CD4-positive, CD25-positive, alpha-beta regulatory T cell (primary cell): ENCODE results near the gene OR51E1. TPM values are rescaled to one million over a fixed set of nuclear protein-coding genes. Genes with fewer than 3 reads are reported as not detected.

Experiments used
- ATAC-seq, 2 donors: fragments of 150-1000 bp; cut with Tn5 transposase; one replicate each; pipeline ENCODE4 v1.10.0; 2021; ENCODE audit warnings: low read depth in 2 of 2, moderate number of reproducible peaks in 2 of 2, moderate library complexity in 1 of 2
- DNase-seq, 3 donors: peaks; one replicate each; pipeline versions ENCODE4 v3.0.0 to v3.0.0-alpha.2; 2012 to 2022; ENCODE audit warnings: mixed read lengths in 1 of 3
- H3K27ac ChIP-seq: one replicate; pipeline ENCODE4 v1.7.0; 2013; ENCODE audit warnings: mild to moderate bottlenecking, low read length; ENCODE audit not compliant: insufficient read depth, poor library complexity, severe bottlenecking
- H3K27me3 ChIP-seq: one replicate; pipeline ENCODE4 v1.7.0; 2013; ENCODE audit warnings: low read length; ENCODE audit not compliant: control insufficient read depth, insufficient read depth
- H3K36me3 ChIP-seq: one replicate; pipeline ENCODE4 v1.7.0; 2013; ENCODE audit warnings: mild to moderate bottlenecking, low read length, moderate library complexity; ENCODE audit not compliant: control insufficient read depth, insufficient read depth
- H3K4me1 ChIP-seq: 2 replicates; pipeline ENCODE4 v1.7.0; 2013; ENCODE audit warnings: mild to moderate bottlenecking, low read length; ENCODE audit not compliant: insufficient read depth, control insufficient read depth, poor library complexity, severe bottlenecking
- H3K4me3 ChIP-seq: one replicate; pipeline ENCODE4 v1.7.0; 2013; ENCODE audit warnings: low read depth, mild to moderate bottlenecking, low read length, moderate library complexity
- H3K9me3 ChIP-seq, 2 experiments: 1 replicate in 1 of 2; 2 replicates in 1 of 2; pipeline ENCODE4 v1.7.0; 2013; ENCODE audit warnings: low read length in 2 of 2, mild to moderate bottlenecking in 1 of 2, moderate library complexity in 1 of 2; ENCODE audit not compliant: control insufficient read depth in 2 of 2
- H3K27ac Mint-ChIP-seq, 3 donors: one replicate each; pipeline ENCODE4 v1.8.0; 2020 to 2022; ENCODE audit warnings: mild to moderate bottlenecking in 3 of 3, mixed read lengths in 3 of 3, moderate library complexity in 2 of 3
- H3K27me3 Mint-ChIP-seq: one replicate; pipeline ENCODE4 v1.8.0; 2022; ENCODE audit warnings: mild to moderate bottlenecking, mixed read lengths
- H3K36me3 Mint-ChIP-seq: one replicate; pipeline ENCODE4 v1.8.0; 2020; ENCODE audit warnings: mixed read lengths
- H3K4me1 Mint-ChIP-seq, 4 donors: one replicate each; pipeline ENCODE4 v1.8.0; 2020 to 2022; ENCODE audit warnings: mixed read lengths in 4 of 4, mild to moderate bottlenecking in 1 of 4
- H3K4me3 Mint-ChIP-seq, 4 donors: one replicate each; pipeline ENCODE4 v1.8.0; 2020 to 2022; ENCODE audit warnings: mild to moderate bottlenecking in 4 of 4, mixed read lengths in 4 of 4, moderate library complexity in 3 of 4
- H3K9me3 Mint-ChIP-seq, 7 donors: one replicate each; pipeline ENCODE4 v1.8.0; 2020 to 2022; ENCODE audit warnings: mixed read lengths in 7 of 7, mild to moderate bottlenecking in 3 of 7, moderate library complexity in 2 of 7
- polyA plus RNA-seq, 4 donors: library from polyadenylated mRNA; unstranded; fragments of 300-500 nt; fragmentation: Illumina TruSeq; gene quantifications; one replicate each; pipeline ENCODE4 v1.2.3, GENCODE V29; 2021
- total RNA-seq: library from RNA; stranded (reverse); gene quantifications from one replicate; pipeline ENCODE4 v1.2.3, GENCODE V29; 2022

The OR51E1 gene, protein sequence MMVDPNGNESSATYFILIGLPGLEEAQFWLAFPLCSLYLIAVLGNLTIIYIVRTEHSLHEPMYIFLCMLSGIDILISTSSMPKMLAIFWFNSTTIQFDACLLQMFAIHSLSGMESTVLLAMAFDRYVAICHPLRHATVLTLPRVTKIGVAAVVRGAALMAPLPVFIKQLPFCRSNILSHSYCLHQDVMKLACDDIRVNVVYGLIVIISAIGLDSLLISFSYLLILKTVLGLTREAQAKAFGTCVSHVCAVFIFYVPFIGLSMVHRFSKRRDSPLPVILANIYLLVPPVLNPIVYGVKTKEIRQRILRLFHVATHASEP
- not detected for total RNA-seq
- not detected for polyA plus RNA-seq

DNA sequence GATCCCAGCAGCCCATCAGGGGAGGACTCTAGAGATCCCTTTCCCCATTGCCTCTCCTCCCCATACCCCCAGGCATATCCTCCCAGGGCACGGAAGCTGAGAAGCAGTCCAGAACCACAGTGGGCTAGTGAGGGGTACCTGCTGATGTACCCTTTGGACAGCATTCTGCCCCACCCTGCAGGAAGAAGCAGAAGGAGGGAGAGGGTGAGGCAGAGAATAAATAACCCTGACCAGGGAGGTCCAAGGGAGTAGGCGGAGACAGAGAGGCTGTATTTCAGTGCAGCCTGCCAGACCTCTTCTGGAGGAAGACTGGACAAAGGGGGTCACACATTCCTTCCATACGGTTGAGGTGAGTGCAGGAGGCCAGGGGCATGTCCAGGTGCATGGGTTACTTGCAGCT is at the start of gene OR51E1:
TSS of gene OR51E1 (plus strand) at position 301 of the 400 bp plus-strand sequence. CDS start 8,545 bp downstream, outside the sequence.
- Mint-ChIP-seq H3K27me3 (no peaks in the 10 kb centered on the region), H3K36me3 (no peaks in the 10 kb centered on the region), H3K9me3 (no peaks in the 10 kb centered on the region), H3K27ac (peak within 1 kb of the TSS in 1 of 3 donors; percentile 28), H3K4me3 (no peak within 1 kb of the TSS), H3K4me1 (peaks cover 0 to 3% (median 0%) of the 10 kb centered on the region in 4 donors)
- ATAC-seq (no peak), DNase-seq (no peak)
- Histone ChIP-seq H3K36me3 (no peaks in the 10 kb centered on the region), H3K9me3 (no peaks in the 10 kb centered on the region), H3K4me1 (no peaks in the 10 kb centered on the region), H3K27ac (no peak within 1 kb of the TSS), H3K4me3 (no peak within 1 kb of the TSS), H3K27me3 (no peaks in the 10 kb centered on the region)

DNA sequence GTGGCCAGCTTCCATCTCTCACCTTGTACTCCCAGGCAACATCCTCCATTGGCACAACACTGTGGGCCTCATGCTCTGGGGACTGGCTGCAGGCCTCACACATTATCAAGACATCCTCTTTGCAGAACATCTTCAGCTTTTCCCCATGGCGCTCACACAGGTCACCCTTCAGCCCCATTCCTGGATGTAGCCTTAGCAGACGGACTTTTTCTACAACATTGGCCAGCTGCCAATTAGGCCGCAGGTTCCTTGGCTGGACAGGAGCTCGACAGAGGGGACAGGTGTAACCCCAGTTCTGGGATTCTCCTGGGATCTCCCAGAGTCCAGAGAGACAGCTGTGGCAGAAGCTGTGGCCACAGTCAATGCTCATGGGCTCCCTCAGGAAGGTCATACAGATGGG is 38.7 kb upstream of the OR51E1 start:
- Mint-ChIP-seq H3K27me3 (no peaks in the 10 kb centered on the region), H3K4me3 (peak overlapping the region in 2 of 4 donors; percentile 8 to 33), H3K9me3 (no peaks in the 10 kb centered on the region), H3K36me3 (peaks cover 43% of the 10 kb centered on the region), H3K27ac (peak overlapping the region in 1 of 3 donors; percentile 45), H3K4me1 (peaks cover 25 to 57% (median 38%) of the 10 kb centered on the region in 4 donors)
- H3K36me3 ChIP-seq, result peaks cover 40% of the 10 kb centered on the region
- H3K4me1 ChIP-seq, result peaks cover 24% of the 10 kb centered on the region
- no peaks in the 10 kb centered on the region for H3K9me3 ChIP-seq
- H3K27me3 ChIP-seq, result no peaks in the 10 kb centered on the region
- no peak overlapping the region for H3K4me3 ChIP-seq
- no peak overlapping the region for H3K27ac ChIP-seq
- DNase-seq, result no peak
- ATAC-seq, result no peak

DNA sequence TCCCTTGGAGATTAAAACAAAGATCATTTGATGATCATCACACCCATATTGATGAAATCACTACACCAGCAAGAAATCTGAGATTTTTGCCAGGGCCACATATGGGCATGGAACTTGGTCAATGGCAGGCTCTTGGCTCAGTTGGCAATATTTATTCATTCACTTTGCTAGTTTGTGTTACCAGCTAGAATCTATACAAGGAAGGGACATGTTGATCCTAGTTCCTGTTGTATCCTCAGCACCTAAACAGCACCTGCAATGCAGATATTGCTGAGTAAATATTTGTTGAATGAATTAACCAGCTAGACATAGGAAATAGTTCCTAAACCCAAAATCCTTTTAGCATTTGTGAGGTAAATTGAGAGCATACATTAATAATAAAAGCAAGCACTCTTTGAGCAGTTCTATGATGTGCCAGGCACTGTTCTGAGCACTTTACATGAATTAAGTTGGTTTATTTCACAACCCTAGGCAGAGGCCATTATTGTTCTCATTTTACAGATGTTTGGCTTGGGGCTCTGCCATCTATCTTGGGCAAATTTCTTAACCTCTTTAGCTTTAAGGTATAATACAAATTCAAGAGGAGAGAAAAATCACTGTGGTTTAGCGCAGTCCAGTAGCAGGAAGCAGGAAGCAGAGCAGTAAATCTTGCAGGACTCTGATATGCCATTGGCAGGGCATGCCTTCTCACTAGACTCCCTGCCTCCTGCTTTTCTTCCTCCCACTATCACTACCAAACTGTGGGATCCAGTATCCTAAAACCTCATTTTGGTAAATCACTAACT is 37.4 kb upstream of the OR51E1 start:
- peaks cover 31% of the 10 kb centered on the region for H3K4me1 ChIP-seq
- DNase-seq, result no peak
- Mint-ChIP-seq H3K9me3 (no peaks in the 10 kb centered on the region), H3K4me3 (peak overlapping the region; percentile 84 to 97 (median 96)), H3K4me1 (peaks cover 31 to 63% (median 43%) of the 10 kb centered on the region in 4 donors), H3K27ac (peak overlapping the region in 2 of 3 donors; percentile 95 to 97), H3K27me3 (no peaks in the 10 kb centered on the region), H3K36me3 (peaks cover 29% of the 10 kb centered on the region)
- no peaks in the 10 kb centered on the region for H3K27me3 ChIP-seq
- peaks cover 27% of the 10 kb centered on the region for H3K36me3 ChIP-seq
- H3K27ac ChIP-seq, result no peak overlapping the region
- ATAC-seq, result no peak
- H3K9me3 ChIP-seq, result no peaks in the 10 kb centered on the region
- H3K4me3 ChIP-seq, result peak overlapping the region; percentile 94

DNA sequence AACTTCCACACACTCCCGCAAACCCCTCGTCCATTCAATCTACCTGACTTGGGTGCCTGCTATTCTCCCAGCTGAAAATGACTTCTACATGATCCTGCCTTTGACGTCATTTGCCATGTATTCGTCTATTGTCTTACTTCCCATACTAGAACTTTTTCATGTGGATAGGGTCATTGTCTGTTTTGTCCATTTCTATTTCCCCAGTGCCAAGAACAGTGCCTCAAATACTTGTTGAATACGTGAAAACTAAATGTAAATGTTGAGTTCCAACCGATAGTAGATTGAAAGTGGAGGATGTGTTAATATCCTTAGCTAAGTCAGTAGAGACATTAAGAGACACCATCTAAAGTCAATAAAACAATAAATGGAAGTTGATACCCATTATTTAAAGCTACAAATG is 36.7 kb upstream of the OR51E1 start:
- Histone ChIP-seq H3K36me3 (peaks cover 20% of the 10 kb centered on the region), H3K9me3 (no peaks in the 10 kb centered on the region), H3K27me3 (no peaks in the 10 kb centered on the region), H3K4me1 (peaks cover 31% of the 10 kb centered on the region), H3K4me3 (peak overlapping the region; percentile 94), H3K27ac (no peak overlapping the region)
- Mint-ChIP-seq H3K27ac (peak overlapping the region; percentile 8 to 97 (median 95)), H3K4me1 (peaks cover 31 to 63% (median 43%) of the 10 kb centered on the region in 4 donors), H3K9me3 (no peaks in the 10 kb centered on the region), H3K4me3 (peak overlapping the region; percentile 84 to 97 (median 96)), H3K27me3 (no peaks in the 10 kb centered on the region), H3K36me3 (peaks cover 25% of the 10 kb centered on the region)
- DNase-seq (peak in 1 of 3 donors; percentile 10), ATAC-seq (no peak)

DNA sequence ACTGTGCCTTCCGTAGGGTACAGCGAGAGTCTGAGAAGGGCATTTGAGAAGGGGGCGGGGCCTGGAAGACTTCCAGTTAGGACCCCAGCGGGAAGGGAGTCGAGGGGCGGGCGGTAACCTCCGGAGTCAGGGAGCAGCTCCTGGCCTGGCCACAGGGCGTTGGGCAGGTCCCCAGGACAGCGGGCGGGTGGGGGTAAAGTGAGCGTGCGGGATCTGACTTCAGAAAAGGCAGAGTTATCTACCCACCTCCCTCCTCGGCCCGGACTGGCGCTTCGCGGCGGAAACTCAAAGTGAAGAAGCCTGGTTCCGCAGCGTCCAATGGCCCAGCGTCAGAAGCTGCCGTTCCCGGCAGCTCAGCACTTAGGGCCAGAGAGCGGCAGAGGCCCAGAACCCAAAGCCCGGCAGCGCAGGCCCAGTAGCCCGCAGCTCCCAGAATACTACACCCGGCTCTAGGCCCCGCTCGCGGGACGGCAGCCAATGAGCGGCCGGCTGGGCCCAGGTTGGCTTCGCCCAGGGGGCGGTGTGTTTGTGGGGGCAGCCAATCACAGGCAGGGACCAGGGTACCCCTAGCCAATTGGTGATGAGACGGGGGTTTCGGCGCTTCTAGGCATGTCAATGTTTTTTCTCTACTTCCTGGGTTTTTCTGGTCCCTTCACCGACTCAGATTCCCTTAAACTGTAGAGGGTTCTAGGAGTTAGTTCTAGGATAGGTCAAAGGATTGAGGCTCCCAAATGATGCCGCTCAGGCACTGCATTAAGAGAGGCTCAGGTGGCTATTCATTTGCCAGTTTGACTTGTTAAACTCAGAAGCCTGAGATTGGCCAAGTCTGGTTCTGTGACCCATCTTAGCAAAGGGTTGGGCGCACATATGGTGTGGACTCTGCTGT is 35.8 kb upstream of the OR51E1 start, which contains the start of gene TRIM68:
TSS of gene TRIM68 (minus strand) at position 451 of the 886 bp plus-strand sequence. CDS start 2,727 bp downstream, outside the sequence.
- Histone ChIP-seq H3K27ac (peak within 1 kb of the TSS; percentile 80), H3K4me1 (peaks cover 31% of the 10 kb centered on the region), H3K27me3 (no peaks in the 10 kb centered on the region), H3K36me3 (peaks cover 14% of the 10 kb centered on the region), H3K9me3 (no peaks in the 10 kb centered on the region), H3K4me3 (peak within 1 kb of the TSS; percentile 94)
- H3K9me3 Mint-ChIP-seq, result no peaks in the 10 kb centered on the region
- H3K4me1 Mint-ChIP-seq, result peaks cover 31 to 63% (median 43%) of the 10 kb centered on the region in 4 donors
- peak within 1 kb of the TSS; percentile 94 to 97 (median 95) for H3K27ac Mint-ChIP-seq
- peaks cover 18% of the 10 kb centered on the region for H3K36me3 Mint-ChIP-seq
- no peaks in the 10 kb centered on the region for H3K27me3 Mint-ChIP-seq
- ATAC-seq, result peak; percentile 100
- peak; percentile 90 to 97 (median 94) for DNase-seq
- H3K4me3 Mint-ChIP-seq, result peak within 1 kb of the TSS; percentile 84 to 97 (median 96)

DNA sequence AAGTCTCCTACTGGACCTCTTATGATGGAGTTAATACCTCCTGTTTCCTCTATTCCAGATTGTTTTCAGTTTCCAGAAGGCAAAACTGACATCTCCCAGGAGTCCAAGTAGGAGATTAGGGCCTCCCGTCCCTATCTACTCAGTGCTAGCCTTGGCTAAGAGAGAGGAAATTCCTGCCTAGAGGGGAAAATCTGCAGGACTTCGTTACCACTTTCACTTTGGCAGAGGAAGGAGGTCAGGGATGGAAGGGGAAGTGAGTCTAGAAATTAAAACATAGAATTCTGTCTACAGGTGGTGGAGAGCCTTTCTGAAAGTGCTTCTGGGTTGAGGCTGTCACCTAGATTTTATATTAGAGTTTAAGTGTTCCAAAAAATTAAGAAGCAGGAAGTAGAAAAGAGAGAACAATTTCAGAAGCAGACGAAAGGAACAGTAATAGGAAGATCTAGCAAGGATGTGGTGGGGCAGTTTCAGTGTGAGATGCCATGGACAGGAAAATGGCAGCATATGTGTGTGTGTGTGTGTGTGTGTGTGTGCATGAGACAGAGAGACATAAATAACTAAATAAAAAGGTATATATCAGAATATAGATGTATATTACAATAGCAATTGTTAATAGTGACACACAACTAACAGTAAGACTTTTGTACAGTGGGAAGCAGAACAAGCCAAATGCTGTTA is 33.4 kb upstream of the OR51E1 start:
- Mint-ChIP-seq H3K9me3 (peaks cover 0 to 1% (median 0%) of the 10 kb centered on the region in 7 donors), H3K27ac (peak overlapping the region; percentile 49 to 99 (median 97)), H3K36me3 (no peaks in the 10 kb centered on the region), H3K27me3 (peaks cover 7% of the 10 kb centered on the region), H3K4me3 (peak overlapping the region; percentile 22 to 84 (median 69)), H3K4me1 (peaks cover 22 to 51% (median 40%) of the 10 kb centered on the region in 4 donors)
- Histone ChIP-seq H3K36me3 (no peaks in the 10 kb centered on the region), H3K27ac (peak overlapping the region; percentile 80), H3K9me3 (no peaks in the 10 kb centered on the region), H3K4me1 (peaks cover 31% of the 10 kb centered on the region), H3K27me3 (peaks cover 3% of the 10 kb centered on the region), H3K4me3 (peak overlapping the region; percentile 75)
- ATAC-seq (no peak), DNase-seq (peak in 2 of 3 donors; percentile 19 to 51)
